Measurements from ENCODE around the gene NEK6.

Gene NEK6

DNA sequence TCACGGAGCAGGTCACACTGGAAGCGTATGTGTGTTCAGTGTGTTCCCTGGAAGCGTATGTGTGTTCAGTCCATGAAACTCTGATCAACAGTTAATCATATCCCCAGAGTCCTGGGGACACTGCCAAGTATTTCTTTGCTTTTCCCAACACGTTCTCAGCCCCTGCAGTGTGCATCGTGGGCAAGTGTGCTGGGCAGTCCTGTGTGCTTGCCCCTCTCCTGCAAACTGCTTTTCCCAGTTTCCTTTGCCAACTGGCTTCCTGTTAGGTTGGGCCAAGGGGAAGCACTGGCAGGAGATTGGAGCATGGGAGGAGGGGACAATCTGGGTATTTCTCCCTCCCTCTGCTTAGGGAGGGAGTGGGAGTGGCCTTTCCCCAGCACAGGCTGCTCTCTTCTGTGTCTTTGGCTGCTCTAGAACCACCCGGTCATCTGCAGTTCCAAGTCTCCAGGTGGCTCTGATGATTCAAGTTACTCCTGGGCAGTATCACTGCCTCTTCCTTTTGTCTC, 36.8 kb upstream of the NEK6 start:
- H3K27ac ChIP-seq, result peak overlapping the region; percentile 91
- TF ChIP-seq ZFX (IDR thresholded peaks at IDR 0.05), result no peak; the same call in 1 of the 2 replicates

DNA sequence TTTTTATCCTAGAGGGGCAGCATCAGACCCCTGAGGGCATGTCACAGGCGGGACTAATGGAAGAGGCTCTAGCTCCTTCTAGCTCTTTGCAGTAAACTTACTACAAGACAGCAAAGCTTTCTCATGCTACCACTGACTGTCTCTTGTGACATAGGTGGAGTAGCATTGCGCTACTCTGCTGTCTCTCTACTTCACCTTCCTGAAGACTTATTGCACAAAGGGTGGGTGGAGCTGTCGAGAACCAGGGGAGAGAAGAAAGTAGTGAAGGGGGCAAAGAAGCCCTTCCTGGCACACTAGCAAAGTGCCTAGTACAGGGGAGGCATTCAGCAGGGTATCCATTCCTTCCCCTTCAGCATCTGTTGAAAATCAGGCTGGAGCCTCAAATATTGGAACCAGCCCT, 36.1 kb upstream of the NEK6 start:
- peak overlapping the region; percentile 91 for H3K27ac ChIP-seq
- no peak for TF ChIP-seq ZFX (IDR thresholded peaks at IDR 0.05)
- TF ChIP-seq, protein P1, sequence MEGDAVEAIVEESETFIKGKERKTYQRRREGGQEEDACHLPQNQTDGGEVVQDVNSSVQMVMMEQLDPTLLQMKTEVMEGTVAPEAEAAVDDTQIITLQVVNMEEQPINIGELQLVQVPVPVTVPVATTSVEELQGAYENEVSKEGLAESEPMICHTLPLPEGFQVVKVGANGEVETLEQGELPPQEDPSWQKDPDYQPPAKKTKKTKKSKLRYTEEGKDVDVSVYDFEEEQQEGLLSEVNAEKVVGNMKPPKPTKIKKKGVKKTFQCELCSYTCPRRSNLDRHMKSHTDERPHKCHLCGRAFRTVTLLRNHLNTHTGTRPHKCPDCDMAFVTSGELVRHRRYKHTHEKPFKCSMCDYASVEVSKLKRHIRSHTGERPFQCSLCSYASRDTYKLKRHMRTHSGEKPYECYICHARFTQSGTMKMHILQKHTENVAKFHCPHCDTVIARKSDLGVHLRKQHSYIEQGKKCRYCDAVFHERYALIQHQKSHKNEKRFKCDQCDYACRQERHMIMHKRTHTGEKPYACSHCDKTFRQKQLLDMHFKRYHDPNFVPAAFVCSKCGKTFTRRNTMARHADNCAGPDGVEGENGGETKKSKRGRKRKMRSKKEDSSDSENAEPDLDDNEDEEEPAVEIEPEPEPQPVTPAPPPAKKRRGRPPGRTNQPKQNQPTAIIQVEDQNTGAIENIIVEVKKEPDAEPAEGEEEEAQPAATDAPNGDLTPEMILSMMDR (conservative IDR thresholded peaks at IDR 0.05), result no peak

- no peak for TF ChIP-seq ZFX (IDR thresholded peaks at IDR 0.05)
- peak overlapping the region; percentile 91 for H3K27ac ChIP-seq
Observed at GRCh38 chr9:124222109-124222508, 35.6 kb upstream of the NEK6 start.

- H3K27ac ChIP-seq, result peak overlapping the region; percentile 91
- TF ChIP-seq, protein P1 (conservative IDR thresholded peaks at IDR 0.05), result no peak
- TF ChIP-seq ZFX (IDR thresholded peaks at IDR 0.05), result no peak
Observed at GRCh38 chr9:124222918-124223720, 34.6 kb upstream of the NEK6 start.

DNA sequence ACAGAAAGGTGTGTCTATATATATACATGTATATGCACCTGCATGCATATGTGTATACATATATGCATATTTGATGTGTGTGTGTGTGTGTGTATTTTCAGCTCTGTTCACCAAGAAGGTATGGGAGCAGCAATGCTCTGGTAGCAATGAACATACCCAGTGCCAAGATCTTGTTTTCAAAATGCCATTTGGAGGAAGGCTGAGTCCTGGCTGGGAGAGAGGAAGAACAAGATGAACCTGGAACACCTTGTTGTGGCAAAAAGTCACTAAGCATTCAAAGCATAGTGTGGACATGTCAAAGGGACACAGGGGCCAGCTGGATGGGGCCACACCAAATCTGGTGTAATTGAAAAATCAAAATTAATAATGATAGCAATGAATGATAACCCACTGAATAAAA, 31.8 kb upstream of the NEK6 start:
- no peak overlapping the region for H3K27ac ChIP-seq
- TF ChIP-seq, protein P1 (conservative IDR thresholded peaks at IDR 0.05), result no peak
- no peak for TF ChIP-seq ZFX (IDR thresholded peaks at IDR 0.05)

DNA sequence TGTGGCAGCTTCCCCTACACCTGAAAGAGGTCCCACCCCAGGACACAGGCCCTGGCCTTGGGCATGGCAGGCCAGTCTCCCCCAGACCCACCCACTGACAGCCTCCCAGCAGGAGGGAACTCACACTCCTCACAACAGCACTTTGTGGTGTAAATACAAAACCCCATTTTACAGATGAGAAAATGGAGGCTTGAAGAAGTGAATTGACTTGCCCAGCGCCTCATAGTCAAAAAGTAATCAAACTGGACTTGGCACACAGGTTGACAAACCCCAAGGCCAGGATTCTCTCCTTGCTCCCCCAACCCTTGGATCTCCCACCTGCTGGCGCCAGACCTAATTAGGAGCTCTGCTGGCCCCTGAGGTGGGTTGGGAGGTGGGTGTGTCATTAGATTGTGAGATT, 29.2 kb upstream of the NEK6 start:
- TF ChIP-seq, protein P1 (conservative IDR thresholded peaks at IDR 0.05), result no peak
- no peak for TF ChIP-seq ZFX (IDR thresholded peaks at IDR 0.05)
- no peak overlapping the region for H3K27ac ChIP-seq

GRCh38 chr9:124231095-124231737, 26.5 kb upstream of the NEK6 start:
- TF ChIP-seq ZFX (IDR thresholded peaks at IDR 0.05), result no peak
- TF ChIP-seq, protein P1 (conservative IDR thresholded peaks at IDR 0.05), result no peak
- H3K27ac ChIP-seq, result no peak overlapping the region

- no peak for TF ChIP-seq ZFX (IDR thresholded peaks at IDR 0.05)
- TF ChIP-seq, protein P1 (conservative IDR thresholded peaks at IDR 0.05), result no peak
- no peak overlapping the region for H3K27ac ChIP-seq
Observed at GRCh38 chr9:124238546-124239140, 19.1 kb upstream of the NEK6 start.

Measured in C4-2B (cell line).